ENCODE measurements around the gene L3MBTL1.

The L3MBTL1 gene

DNA sequence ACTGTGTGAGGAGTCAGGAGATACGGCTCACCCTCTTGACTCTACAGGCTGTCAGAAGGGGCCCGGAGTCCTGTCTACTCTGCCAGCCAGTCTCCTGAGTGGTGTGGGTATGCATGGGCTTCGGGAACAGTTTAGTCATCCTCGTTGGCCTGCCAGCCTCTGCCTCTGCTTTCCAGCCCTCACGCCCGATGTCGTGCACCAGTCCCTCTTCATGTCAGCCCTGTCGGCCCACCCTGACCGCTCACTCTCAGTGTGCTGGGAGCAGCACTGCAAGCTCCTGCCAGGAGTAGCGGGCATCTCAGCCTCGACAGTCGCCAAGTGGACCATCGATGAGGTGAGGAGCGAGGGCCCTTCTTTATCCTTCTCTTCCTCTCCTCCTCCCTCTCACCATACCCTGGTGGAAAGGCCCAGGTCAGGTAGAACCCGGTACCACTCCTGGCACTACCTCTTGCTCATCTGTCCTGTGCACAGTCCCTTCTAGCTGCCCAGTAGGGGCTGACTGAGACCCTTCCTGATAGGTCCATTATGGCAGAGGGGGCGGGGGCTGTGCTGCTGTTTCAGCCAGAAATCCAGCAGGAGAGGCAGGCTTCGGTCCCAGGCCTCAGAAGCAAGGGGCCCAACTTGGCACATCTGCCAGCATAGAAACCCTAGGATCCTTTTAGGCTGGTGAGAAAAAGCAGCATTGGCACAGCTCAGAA lies 32.6 kb downstream of the L3MBTL1 start:
- TF ChIP-seq, protein P1, sequence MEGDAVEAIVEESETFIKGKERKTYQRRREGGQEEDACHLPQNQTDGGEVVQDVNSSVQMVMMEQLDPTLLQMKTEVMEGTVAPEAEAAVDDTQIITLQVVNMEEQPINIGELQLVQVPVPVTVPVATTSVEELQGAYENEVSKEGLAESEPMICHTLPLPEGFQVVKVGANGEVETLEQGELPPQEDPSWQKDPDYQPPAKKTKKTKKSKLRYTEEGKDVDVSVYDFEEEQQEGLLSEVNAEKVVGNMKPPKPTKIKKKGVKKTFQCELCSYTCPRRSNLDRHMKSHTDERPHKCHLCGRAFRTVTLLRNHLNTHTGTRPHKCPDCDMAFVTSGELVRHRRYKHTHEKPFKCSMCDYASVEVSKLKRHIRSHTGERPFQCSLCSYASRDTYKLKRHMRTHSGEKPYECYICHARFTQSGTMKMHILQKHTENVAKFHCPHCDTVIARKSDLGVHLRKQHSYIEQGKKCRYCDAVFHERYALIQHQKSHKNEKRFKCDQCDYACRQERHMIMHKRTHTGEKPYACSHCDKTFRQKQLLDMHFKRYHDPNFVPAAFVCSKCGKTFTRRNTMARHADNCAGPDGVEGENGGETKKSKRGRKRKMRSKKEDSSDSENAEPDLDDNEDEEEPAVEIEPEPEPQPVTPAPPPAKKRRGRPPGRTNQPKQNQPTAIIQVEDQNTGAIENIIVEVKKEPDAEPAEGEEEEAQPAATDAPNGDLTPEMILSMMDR (IDR thresholded peaks at IDR 0.05; ENCODE audit: borderline replicate concordance, insufficient read depth, low read depth, low read length), result no peak
- H3K4me3 ChIP-seq (ENCODE audit: low read depth, low read length), result no peak overlapping the region

DNA sequence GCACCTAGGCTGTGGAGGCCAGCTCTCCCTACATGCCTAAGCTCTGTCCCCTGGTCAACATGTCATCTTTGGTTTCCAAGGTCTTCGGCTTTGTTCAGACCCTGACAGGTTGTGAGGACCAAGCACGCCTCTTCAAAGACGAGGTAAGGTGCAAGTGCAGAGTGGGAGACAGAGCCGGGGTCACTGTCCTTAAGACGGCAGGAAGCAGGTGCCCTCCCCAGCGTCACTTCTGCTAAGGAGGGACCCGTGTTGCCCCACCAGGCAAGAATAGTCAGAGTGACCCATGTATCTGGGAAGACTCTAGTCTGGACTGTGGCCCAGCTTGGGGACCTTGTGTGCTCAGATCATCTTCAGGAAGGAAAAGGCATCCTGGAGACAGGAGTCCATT lies 33.2 kb downstream of the L3MBTL1 start:
- TF ChIP-seq, protein P1 (IDR thresholded peaks at IDR 0.05; ENCODE audit: borderline replicate concordance, insufficient read depth, low read depth, low read length), result no peak
- H3K4me3 ChIP-seq (ENCODE audit: low read depth, low read length), result no peak overlapping the region

DNA sequence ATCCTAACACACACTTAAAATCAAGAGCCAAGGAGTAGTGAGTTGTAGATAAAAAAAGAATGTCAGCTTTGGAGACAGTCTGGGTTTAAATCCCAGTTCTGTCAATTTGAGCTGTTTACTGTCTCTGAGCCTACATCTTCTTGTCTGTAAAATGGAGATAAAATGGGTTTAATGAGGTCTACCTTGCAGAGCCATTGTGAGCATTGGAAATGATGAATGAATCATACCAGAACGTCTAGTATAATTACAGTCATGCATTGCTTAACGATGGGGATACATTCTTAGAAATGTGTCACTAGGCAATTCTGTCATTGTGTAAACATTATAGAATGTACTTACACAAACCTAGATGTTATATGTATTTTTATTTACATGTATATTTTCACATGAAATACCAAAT lies 33.7 kb downstream of the L3MBTL1 start:
- H3K4me3 ChIP-seq (ENCODE audit: low read depth, low read length), result no peak overlapping the region
- TF ChIP-seq, protein P1 (IDR thresholded peaks at IDR 0.05; ENCODE audit: borderline replicate concordance, insufficient read depth, low read depth, low read length), result no peak

DNA sequence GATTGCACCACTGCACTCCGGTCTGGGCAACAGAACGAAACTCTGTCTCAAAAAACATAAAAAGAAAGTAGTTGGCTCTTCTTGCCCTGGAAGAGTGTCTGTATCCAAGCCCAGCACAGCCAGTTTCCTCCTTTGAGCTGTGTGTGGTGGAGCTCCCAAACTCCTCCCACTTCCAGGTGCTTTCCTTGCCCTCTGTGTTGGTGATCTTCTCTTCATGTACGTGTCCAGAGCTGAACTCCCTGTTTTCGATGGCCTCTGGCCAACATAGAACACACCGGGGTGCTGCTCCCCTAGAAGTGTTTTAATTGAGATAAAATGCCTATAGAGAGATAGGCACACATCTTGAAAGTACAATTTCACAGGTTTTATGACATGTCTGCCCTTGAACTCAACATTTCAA lies 34.7 kb downstream of the L3MBTL1 start:
- TF ChIP-seq, protein P1 (IDR thresholded peaks at IDR 0.05; ENCODE audit: borderline replicate concordance, insufficient read depth, low read depth, low read length), result no peak
- no peak overlapping the region for H3K4me3 ChIP-seq (ENCODE audit: low read depth, low read length)

DNA sequence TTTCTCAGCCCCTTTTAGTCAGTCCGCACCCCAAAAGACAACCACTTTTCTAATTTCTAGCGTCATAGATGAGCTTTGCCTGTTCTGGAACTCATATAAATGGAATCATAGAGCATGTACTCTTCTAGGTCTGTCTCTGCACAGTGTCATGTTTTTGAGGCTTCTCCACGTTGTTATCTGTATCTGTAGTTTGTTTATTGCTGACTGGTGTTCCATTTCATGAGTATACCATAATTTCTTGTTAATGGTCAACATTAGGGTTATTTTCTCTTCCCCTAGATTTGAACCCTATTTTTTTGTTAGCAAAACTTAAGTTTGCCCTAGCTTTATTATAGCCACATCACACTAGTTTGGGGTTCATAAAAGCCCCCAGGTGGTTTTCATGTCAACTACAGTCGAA lies 35.2 kb downstream of the L3MBTL1 start:
- TF ChIP-seq, protein P1 (IDR thresholded peaks at IDR 0.05; ENCODE audit: borderline replicate concordance, insufficient read depth, low read depth, low read length), result no peak

DNA sequence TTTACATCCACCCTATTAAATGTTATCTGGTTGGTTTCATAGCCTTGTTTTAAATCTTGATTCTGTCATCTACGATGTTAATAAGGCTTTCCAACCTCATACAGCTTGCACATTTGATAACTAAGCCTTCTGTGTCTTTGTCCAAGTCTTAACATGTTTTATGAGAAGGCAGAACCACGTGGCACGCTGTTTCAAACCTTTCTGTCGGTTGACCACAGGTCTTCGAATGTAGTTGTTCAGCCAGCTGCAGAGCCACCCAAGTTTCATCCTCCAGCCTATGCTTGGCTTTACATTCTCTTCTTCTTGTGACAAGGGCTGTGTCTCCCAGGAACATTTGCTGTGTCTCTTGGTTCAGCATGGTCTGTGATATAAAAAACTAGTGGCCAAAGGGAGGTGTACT lies 35.6 kb downstream of the L3MBTL1 start:
- H3K4me3 ChIP-seq (ENCODE audit: low read depth, low read length), result no peak overlapping the region
- TF ChIP-seq, protein P1 (IDR thresholded peaks at IDR 0.05; ENCODE audit: borderline replicate concordance, insufficient read depth, low read depth, low read length), result no peak

More for the DNA sequence above, 35.2 kb downstream of the L3MBTL1 start:
- no peak overlapping the region for H3K4me3 ChIP-seq (ENCODE audit: low read depth, low read length)

GRCh38 chr20:43544501-43544900 lies 37.0 kb downstream of the L3MBTL1 start:
- TF ChIP-seq, protein P1 (IDR thresholded peaks at IDR 0.05; ENCODE audit: borderline replicate concordance, insufficient read depth, low read depth, low read length), result no peak
- no peak overlapping the region for H3K4me3 ChIP-seq (ENCODE audit: low read depth, low read length)
